GM10266 (cell line): Measurements from ENCODE around the gene ARHGAP30.
"Not testable (repeated sequence)": the region's sequence is repeated elsewhere in the genome, so short reads cannot be mapped to it uniquely, and the experiment has no call there.

Experiments used
- DNase-seq: peaks from one replicate; pipeline ENCODE4 v3.0.0; 2012; ENCODE audit errors: extremely low spot score
- CTCF ChIP-seq: IDR thresholded peaks from 2 replicates; pipeline ENCODE4 v1.5.1; 2012; ENCODE audit warnings: mild to moderate bottlenecking, low read depth; ENCODE audit not compliant: control insufficient read depth, insufficient read depth; ENCODE audit errors: missing control alignments

ARHGAP30 gene

GRCh38 chr1:161019751-161020495, 49.8 kb downstream of the ARHGAP30 start:
- DNase-seq = no peak
- no peak for TF ChIP-seq CTCF

DNA sequence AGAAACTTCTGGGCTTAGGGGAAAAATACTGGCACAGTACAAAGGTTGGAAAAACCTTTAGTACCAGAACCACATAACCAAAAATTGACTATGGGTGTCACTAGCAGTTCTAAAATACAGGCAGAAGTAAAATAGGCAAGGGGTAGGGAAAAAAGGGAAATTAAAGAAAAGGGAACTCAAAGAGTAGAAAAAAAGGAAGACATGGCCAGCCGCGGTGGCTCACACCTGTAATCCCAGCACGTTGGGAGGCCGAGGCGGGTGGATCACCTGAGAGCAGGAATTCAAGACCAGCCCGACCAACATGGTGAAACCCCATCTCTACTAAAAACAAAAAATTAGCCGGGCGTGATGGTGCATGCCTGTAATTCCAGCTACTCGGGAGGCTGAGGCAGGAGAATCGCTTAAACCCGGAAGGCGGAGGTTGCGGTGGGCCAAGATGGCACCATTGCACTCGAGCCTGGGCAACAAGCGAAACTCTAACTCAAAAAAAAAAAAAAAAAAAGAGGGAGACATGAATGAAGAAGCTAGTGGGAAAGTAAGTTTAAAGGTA, 50.5 kb downstream of the ARHGAP30 start:
- DNase-seq = not testable (repeated sequence)

GRCh38 chr1:161018631-161018930, 51.1 kb downstream of the ARHGAP30 start:
- no peak for DNase-seq
- no peak for TF ChIP-seq CTCF

DNA sequence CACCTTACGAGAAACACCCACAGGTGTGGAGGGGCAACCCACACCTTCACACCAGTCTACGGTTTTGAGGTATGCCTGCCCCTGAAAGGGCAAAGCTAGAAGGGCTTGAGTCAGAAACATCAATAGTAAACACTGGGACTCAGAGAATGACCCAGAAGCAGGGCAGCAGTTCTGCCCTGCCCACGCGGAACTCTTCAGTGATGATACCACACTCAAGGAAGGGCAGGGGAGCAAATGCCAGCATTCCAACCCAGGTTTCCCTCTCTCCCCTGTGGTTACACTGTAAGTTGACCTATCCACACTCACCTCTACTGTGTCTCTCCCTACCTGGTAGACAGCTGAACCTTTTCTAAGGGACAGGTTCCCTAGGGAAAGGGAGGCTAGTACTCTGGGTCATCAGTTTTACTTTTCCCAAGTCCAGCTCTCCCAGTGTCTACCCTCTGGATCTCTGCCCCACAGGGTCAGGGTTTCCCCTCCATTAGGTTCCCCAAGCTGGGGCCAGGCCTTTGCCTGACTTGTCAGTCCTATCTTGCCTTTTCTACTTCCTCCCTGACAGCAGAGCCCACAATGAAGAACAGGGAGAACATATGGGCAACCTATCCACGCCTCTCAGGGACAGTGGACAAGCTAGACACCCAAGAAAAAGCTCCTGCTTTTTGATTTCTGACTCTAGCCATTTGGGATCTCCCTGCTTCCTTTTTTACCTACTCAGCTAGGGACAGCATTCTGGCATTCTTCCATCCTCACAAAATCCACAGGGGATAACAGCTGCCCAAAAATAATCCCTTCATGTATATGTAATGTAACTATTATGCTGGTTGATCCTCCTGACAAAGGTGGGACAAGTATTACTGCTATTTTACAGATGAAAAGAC, 51.7 kb downstream of the ARHGAP30 start:
- no peak for DNase-seq
- no peak for TF ChIP-seq CTCF

GRCh38 chr1:161017181-161017580, 52.5 kb downstream of the ARHGAP30 start:
- DNase-seq = not testable (repeated sequence)

DNA sequence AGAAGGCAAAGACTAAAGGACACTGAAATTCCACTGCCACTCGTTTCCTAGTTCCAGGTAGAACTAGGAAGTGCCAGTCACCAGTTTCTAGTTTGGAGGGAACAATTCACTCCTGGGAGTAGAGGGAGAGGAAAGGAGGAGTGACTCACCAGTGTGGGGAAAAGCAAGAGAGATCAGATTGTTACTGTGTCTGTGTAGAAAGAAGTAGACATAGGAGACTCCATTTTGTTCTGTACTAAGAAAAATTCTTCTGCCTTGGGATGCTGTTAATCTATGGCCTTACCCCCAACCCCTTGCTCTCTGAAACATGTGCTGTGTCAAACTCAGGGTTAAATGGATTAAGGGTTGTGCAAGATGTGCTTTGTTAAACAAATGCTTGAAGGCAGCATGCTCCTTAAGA, 53.0 kb downstream of the ARHGAP30 start:
- not testable (repeated sequence) for DNase-seq

GRCh38 chr1:161013488-161014230, 56.0 kb downstream of the ARHGAP30 start:
- DNase-seq = peak; percentile 75
- TF ChIP-seq CTCF = no peak

DNA sequence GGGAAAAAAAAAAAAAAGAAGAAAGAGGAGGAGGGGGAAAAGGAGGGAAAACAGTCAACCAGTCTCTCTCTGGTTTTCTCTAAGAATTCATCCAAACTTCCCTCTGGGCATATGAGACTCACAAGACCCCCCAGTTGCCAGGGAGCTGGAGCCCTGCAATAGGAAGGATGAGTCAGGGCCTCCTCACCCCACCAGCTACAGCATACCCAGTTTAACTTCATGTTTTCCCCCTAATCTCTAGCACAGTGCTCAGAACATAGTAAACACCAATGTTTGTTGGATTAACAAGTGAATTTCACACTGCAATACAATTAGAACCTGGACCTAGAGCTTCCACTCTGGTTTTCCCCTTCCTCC, 56.6 kb downstream of the ARHGAP30 start:
- no peak for TF ChIP-seq CTCF
- no peak for DNase-seq
